Measurements from ENCODE around the gene GPATCH1. TPM values are rescaled to one million over a fixed set of nuclear protein-coding genes. Genes with fewer than 3 reads are reported as not detected.

Gene GPATCH1
- total and polyA plus RNA-seq, 2 of the 4 experiments (the other 2 are of a cell fraction): 5.1 to 7.5 TPM

GRCh38 chr19:33064792-33065550 is 16.0 kb upstream of the GPATCH1 start, which contains the start of gene RHPN2:
TSS of gene RHPN2 (minus strand) at chr19:33064888. CDS start at chr19:33064852, 36 bp downstream.
- peak within 1 kb of the TSS; percentile 89 for H3K4me2 ChIP-seq (ENCODE audit: low read depth, low read length)
- dilution Hi-C loops (cut with HindIII; ENCODE audit: low sequenced_read_pairs, unreplicated experiment): no loop called here
- peak; percentile 45 for DNase-seq
- no peak within 1 kb of the TSS for H3K14ac ChIP-seq (replicated peaks; ENCODE audit: low read depth, low read length)
- in situ Hi-C loops (cut with MboI; ENCODE audit: low sequenced_read_pairs): no loop called here
- WGBS, 2 experiments (ENCODE audit: extremely low coverage in 2 of 2, insufficient read length in 1 of 2): 10% methylated on average over 16 of the region's 86 CpGs; no CpG with 5 or more reads in 1 of the 2 experiments
- peak within 1 kb of the TSS; percentile 48 for H3K4me3 ChIP-seq (ENCODE audit: insufficient read depth, low read depth, low read length)
- POLR2A ChIA-PET (ENCODE audit: unreplicated experiment): no interaction called here
- H3K4ac ChIP-seq (ENCODE audit: low read depth, low read length): peak within 1 kb of the TSS; percentile 79
- no peak within 1 kb of the TSS for H3K56ac ChIP-seq (ENCODE audit: extremely low read depth, insufficient read depth, low read length)
- H3K27me3 ChIP-seq (ENCODE audit: control insufficient read depth, insufficient read depth, low read length): peaks cover 5% of the 10 kb centered on the region; the same call in 1 of the 2 replicates
- H3K79me1 ChIP-seq (ENCODE audit: low read depth in 1 of 2, low read length in 2 of 2): peaks cover 0 to 6% of the 10 kb centered on the region in 2 experiments; a peak in 1 of 4 replicates
- H4K8ac ChIP-seq (ENCODE audit: low read depth in 2 of 2, low read length in 2 of 2): peak within 1 kb of the TSS; percentile 62 to 83; a peak in 2 of 4 replicates
- peak within 1 kb of the TSS; percentile 66 for H3K23ac ChIP-seq (ENCODE audit: low read depth, low read length)
- no peaks in the 10 kb centered on the region for H3K36me3 ChIP-seq (ENCODE audit: control insufficient read depth, insufficient read depth, low read length)
- H3K4me1 ChIP-seq (ENCODE audit: control insufficient read depth, insufficient read depth, low read length): no peaks in the 10 kb centered on the region
- H2BK5ac ChIP-seq (ENCODE audit: low read depth, low read length, poor library complexity, severe bottlenecking): no peak within 1 kb of the TSS
- H2BK15ac ChIP-seq (ENCODE audit: low read depth, low read length): peak within 1 kb of the TSS; percentile 70; the same call in 1 of the 3 replicates
- peak within 1 kb of the TSS; percentile 94 for H2AFZ ChIP-seq (replicated peaks; ENCODE audit: low read length, poor library complexity)
- TF ChIP-seq BHLHE40 (IDR thresholded peaks at IDR 0.05; ENCODE audit: low read depth, low read length) (no peak), MAZ (IDR thresholded peaks at IDR 0.05; ENCODE audit: borderline replicate concordance, low read depth, low read length) (0 out of 2 replicates have a peak, but pooled peaks have one; percentile 12)
- CTCF ChIA-PET: no interaction called here
- H3K9ac ChIP-seq (ENCODE audit: low read depth, low read length): peak within 1 kb of the TSS; percentile 33; the same call in 1 of the 2 replicates
- peak within 1 kb of the TSS; percentile 71 for H2AK9ac ChIP-seq (replicated peaks; ENCODE audit: low read depth, low read length, poor library complexity)
- H3K18ac ChIP-seq (ENCODE audit: low read depth, low read length): no peak within 1 kb of the TSS; the same call in 1 of the 2 replicates
- no TSS peak for BruUV-seq (replicated peaks)
- H2BK20ac ChIP-seq (ENCODE audit: low read depth, low read length): no peak within 1 kb of the TSS
- intact Hi-C loops (cut with micrococcal nuclease): no loop called here
- H4K91ac ChIP-seq (ENCODE audit: insufficient read depth, low read depth, low read length): peak within 1 kb of the TSS; percentile 75
- no peaks in the 10 kb centered on the region for H3K9me3 ChIP-seq (ENCODE audit: control insufficient read depth, insufficient read depth, low read length)
- H4K5ac ChIP-seq (ENCODE audit: low read depth, low read length): no peak within 1 kb of the TSS
- peak within 1 kb of the TSS; percentile 50; the same call in 1 of the 2 replicates for H2AK5ac ChIP-seq (ENCODE audit: low read depth, low read length)
- ATAC-seq (ENCODE audit: low read depth): peak; percentile 97
- no peaks in the 10 kb centered on the region for H3K9me1 ChIP-seq (ENCODE audit: insufficient read depth, low read length)
- peaks cover 4% of the 10 kb centered on the region; the same call in 1 of the 2 replicates for H4K20me1 ChIP-seq (ENCODE audit: insufficient read depth, low read length)
- peak within 1 kb of the TSS; percentile 40; the same call in 1 of the 2 replicates for H2BK120ac ChIP-seq (ENCODE audit: low read depth, low read length)
- H3K27ac ChIP-seq (ENCODE audit: insufficient read depth, low read length): no peak within 1 kb of the TSS

Measured in IMR-90 (cell line).